ENCODE data around the gene EXOC4.

- no peak for TF ChIP-seq CTCF (tag by site-specific recombination; IDR thresholded peaks at IDR 0.05)
- no peak for TF ChIP-seq ZNF146 (tag by site-specific recombination; IDR thresholded peaks at IDR 0.05)
- no peak for TF ChIP-seq REST (tag by site-specific recombination; IDR thresholded peaks at IDR 0.05)
- no peak for TF ChIP-seq ZBTB21 (tag by site-specific recombination; IDR thresholded peaks at IDR 0.05)
- TF ChIP-seq, protein P1, sequence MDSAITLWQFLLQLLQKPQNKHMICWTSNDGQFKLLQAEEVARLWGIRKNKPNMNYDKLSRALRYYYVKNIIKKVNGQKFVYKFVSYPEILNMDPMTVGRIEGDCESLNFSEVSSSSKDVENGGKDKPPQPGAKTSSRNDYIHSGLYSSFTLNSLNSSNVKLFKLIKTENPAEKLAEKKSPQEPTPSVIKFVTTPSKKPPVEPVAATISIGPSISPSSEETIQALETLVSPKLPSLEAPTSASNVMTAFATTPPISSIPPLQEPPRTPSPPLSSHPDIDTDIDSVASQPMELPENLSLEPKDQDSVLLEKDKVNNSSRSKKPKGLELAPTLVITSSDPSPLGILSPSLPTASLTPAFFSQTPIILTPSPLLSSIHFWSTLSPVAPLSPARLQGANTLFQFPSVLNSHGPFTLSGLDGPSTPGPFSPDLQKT (IDR thresholded peaks at IDR 0.05; ENCODE audit: borderline replicate concordance, low read depth, low read length): no peak
- TF ChIP-seq, protein P2, sequence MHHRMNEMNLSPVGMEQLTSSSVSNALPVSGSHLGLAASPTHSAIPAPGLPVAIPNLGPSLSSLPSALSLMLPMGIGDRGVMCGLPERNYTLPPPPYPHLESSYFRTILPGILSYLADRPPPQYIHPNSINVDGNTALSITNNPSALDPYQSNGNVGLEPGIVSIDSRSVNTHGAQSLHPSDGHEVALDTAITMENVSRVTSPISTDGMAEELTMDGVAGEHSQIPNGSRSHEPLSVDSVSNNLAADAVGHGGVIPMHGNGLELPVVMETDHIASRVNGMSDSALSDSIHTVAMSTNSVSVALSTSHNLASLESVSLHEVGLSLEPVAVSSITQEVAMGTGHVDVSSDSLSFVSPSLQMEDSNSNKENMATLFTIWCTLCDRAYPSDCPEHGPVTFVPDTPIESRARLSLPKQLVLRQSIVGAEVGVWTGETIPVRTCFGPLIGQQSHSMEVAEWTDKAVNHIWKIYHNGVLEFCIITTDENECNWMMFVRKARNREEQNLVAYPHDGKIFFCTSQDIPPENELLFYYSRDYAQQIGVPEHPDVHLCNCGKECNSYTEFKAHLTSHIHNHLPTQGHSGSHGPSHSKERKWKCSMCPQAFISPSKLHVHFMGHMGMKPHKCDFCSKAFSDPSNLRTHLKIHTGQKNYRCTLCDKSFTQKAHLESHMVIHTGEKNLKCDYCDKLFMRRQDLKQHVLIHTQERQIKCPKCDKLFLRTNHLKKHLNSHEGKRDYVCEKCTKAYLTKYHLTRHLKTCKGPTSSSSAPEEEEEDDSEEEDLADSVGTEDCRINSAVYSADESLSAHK (tag by site-specific recombination; IDR thresholded peaks at IDR 0.05): no peak
- no peak for TF ChIP-seq ZNF404 (tag by site-specific recombination; IDR thresholded peaks at IDR 0.05)
- TF ChIP-seq, protein P3, sequence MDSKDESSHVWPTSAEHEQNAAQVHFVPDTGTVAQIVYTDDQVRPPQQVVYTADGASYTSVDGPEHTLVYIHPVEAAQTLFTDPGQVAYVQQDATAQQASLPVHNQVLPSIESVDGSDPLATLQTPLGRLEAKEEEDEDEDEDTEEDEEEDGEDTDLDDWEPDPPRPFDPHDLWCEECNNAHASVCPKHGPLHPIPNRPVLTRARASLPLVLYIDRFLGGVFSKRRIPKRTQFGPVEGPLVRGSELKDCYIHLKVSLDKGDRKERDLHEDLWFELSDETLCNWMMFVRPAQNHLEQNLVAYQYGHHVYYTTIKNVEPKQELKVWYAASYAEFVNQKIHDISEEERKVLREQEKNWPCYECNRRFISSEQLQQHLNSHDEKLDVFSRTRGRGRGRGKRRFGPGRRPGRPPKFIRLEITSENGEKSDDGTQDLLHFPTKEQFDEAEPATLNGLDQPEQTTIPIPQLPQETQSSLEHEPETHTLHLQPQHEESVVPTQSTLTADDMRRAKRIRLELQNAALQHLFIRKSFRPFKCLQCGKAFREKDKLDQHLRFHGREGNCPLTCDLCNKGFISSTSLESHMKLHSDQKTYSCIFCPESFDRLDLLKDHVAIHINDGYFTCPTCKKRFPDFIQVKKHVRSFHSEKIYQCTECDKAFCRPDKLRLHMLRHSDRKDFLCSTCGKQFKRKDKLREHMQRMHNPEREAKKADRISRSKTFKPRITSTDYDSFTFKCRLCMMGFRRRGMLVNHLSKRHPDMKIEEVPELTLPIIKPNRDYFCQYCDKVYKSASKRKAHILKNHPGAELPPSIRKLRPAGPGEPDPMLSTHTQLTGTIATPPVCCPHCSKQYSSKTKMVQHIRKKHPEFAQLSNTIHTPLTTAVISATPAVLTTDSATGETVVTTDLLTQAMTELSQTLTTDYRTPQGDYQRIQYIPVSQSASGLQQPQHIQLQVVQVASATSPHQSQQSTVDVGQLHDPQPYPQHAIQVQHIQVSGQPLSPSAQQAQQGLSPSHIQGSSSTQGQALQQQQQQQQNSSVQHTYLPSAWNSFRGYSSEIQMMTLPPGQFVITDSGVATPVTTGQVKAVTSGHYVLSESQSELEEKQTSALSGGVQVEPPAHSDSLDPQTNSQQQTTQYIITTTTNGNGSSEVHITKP (tag by site-specific recombination; IDR thresholded peaks at IDR 0.05): 0 out of 2 replicates have a peak, but pooled peaks have one; percentile 33
- TF ChIP-seq SALL2 (tag by site-specific recombination; IDR thresholded peaks at IDR 0.05; ENCODE audit: borderline replicate concordance): no peak
- TF ChIP-seq, protein P4, sequence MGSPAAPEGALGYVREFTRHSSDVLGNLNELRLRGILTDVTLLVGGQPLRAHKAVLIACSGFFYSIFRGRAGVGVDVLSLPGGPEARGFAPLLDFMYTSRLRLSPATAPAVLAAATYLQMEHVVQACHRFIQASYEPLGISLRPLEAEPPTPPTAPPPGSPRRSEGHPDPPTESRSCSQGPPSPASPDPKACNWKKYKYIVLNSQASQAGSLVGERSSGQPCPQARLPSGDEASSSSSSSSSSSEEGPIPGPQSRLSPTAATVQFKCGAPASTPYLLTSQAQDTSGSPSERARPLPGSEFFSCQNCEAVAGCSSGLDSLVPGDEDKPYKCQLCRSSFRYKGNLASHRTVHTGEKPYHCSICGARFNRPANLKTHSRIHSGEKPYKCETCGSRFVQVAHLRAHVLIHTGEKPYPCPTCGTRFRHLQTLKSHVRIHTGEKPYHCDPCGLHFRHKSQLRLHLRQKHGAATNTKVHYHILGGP (tag by site-specific recombination; IDR thresholded peaks at IDR 0.05): 0 out of 2 replicates have a peak, but pooled peaks have one; percentile 40
- peak; percentile 60 for TF ChIP-seq KLF16 (tag by site-specific recombination; IDR thresholded peaks at IDR 0.05)
- TF ChIP-seq GLI2 (tag by site-specific recombination; IDR thresholded peaks at IDR 0.05; ENCODE audit: borderline replicate concordance, low read depth): no peak
- TF ChIP-seq ZNF280D (tag by site-specific recombination; IDR thresholded peaks at IDR 0.05): no peak
These were observed 178.4 kb downstream of the EXOC4 start for GRCh38 chr7:133431134-133431724.
